SK-N-SH treated with all-trans-retinoic acid at 6 μM for 48 hours (cell line): ENCODE measurements around the gene PTOV1.

ENCODE experiments used
- ATAC-seq: fragments of 200-7000 bp; cut with Tn5 transposase; 3 replicates; pipeline ENCODE4 v1.9.1; 2020; ENCODE audit warnings: mild to moderate bottlenecking, moderate library complexity
- ARNTL ChIP-seq: fragments of 450-650 bp; formaldehyde crosslinking; IDR thresholded peaks from 2 replicates; pipeline ENCODE4 v1.5.0; 2020; ENCODE audit warnings: low read depth, mild to moderate bottlenecking, moderate library complexity, borderline replicate concordance
- BACH2 ChIP-seq: fragments of 250-450 bp; sonication (Bioruptor Pico); IDR thresholded peaks from 2 replicates; pipeline ENCODE4 v1.9.0; 2021; ENCODE audit warnings: mild to moderate bottlenecking, borderline replicate concordance
- CSDC2 ChIP-seq: fragments of 250-450 bp; sonication (Bioruptor Pico); IDR thresholded peaks from 2 replicates; pipeline ENCODE4 v1.5.0; 2020; ENCODE audit warnings: mild to moderate bottlenecking, moderate library complexity
- ESRRG ChIP-seq: fragments of 250-450 bp; sonication (Bioruptor Pico); IDR thresholded peaks from 2 replicates; pipeline ENCODE4 v1.6.1; 2021; ENCODE audit warnings: mild to moderate bottlenecking
- GLIS3 ChIP-seq: fragments of 250-450 bp; sonication (Bioruptor Pico); IDR thresholded peaks from 2 replicates; pipeline ENCODE4 v1.5.0; 2020; ENCODE audit warnings: mild to moderate bottlenecking, moderate library complexity
- ISL1 ChIP-seq: fragments of 250-450 bp; sonication (Bioruptor Pico); IDR thresholded peaks from 2 replicates; pipeline ENCODE4 v2.1.2; 2022; ENCODE audit warnings: mild to moderate bottlenecking, moderate library complexity
- OSR1 ChIP-seq: fragments of 250-450 bp; sonication (Bioruptor Pico); IDR thresholded peaks from 2 replicates; pipeline ENCODE4 v1.8.0; 2022; ENCODE audit warnings: moderate library complexity, mild to moderate bottlenecking, inconsistent platforms
- PPARA ChIP-seq: fragments of 250-450 bp; sonication (Bioruptor Pico); IDR thresholded peaks from 2 replicates; pipeline ENCODE4 v1.5.0; 2020; ENCODE audit warnings: mild to moderate bottlenecking, borderline replicate concordance
- RARB ChIP-seq: fragments of 250-450 bp; sonication (Bioruptor Pico); IDR thresholded peaks from 2 replicates; pipeline ENCODE4 v1.8.0; 2021; ENCODE audit warnings: mild to moderate bottlenecking, moderate library complexity
- SNAI2 ChIP-seq: fragments of 250-450 bp; sonication (Bioruptor Pico); IDR thresholded peaks from 2 replicates; pipeline ENCODE4 v1.5.0; 2020; ENCODE audit warnings: mild to moderate bottlenecking, moderate library complexity
- TCF4 ChIP-seq: fragments of 250-450 bp; sonication (Bioruptor Pico); IDR thresholded peaks from 2 replicates; pipeline ENCODE4 v1.8.0; 2021; ENCODE audit warnings: mild to moderate bottlenecking, moderate library complexity, borderline replicate concordance
- TOX ChIP-seq: fragments of 250-450 bp; sonication (Bioruptor Pico); IDR thresholded peaks from 2 replicates; pipeline ENCODE4 v1.8.0; 2021; ENCODE audit warnings: mild to moderate bottlenecking, moderate library complexity, borderline replicate concordance
- ZFP30 ChIP-seq: fragments of 450-650 bp; formaldehyde crosslinking; IDR thresholded peaks from 2 replicates; pipeline ENCODE4 v1.5.0; 2022; ENCODE audit warnings: mild to moderate bottlenecking, moderate library complexity
- ZNF565 ChIP-seq: fragments of 450-650 bp; formaldehyde crosslinking; conservative IDR thresholded peaks from 2 replicates; pipeline ENCODE4 v1.5.0; 2020; ENCODE audit warnings: low read depth, mild to moderate bottlenecking, moderate library complexity
- ZNF70 ChIP-seq: fragments of 450-650 bp; formaldehyde crosslinking; IDR thresholded peaks from 2 replicates; pipeline ENCODE4 v1.5.0; 2020; ENCODE audit warnings: mild to moderate bottlenecking, moderate library complexity
- ZNF8 ChIP-seq: fragments of 450-650 bp; formaldehyde crosslinking; IDR thresholded peaks from 2 replicates; pipeline ENCODE4 v1.5.0; 2020; ENCODE audit warnings: mild to moderate bottlenecking, moderate library complexity
- TF ChIP-seq, protein P1 (sequence below): fragments of 250-450 bp; sonication (Bioruptor Pico); IDR thresholded peaks from 2 replicates; pipeline ENCODE4 v1.5.0; 2020; ENCODE audit warnings: mild to moderate bottlenecking, moderate library complexity
- TF ChIP-seq, protein P2 (sequence below): fragments of 250-450 bp; sonication (Bioruptor Pico); IDR thresholded peaks from 2 replicates; pipeline ENCODE4 v1.5.1; 2021; ENCODE audit warnings: mild to moderate bottlenecking, moderate library complexity
- TF ChIP-seq, protein P3 (sequence below): fragments of 250-450 bp; sonication (Bioruptor Pico); IDR thresholded peaks from 2 replicates; pipeline ENCODE4 v1.8.0; 2021; ENCODE audit warnings: low read depth, mild to moderate bottlenecking, moderate library complexity, borderline replicate concordance
- TF ChIP-seq, protein P4 (sequence below): fragments of 250-450 bp; sonication (Bioruptor Pico); IDR thresholded peaks from 2 replicates; pipeline ENCODE4 v1.5.1; 2020; ENCODE audit warnings: low read depth, mild to moderate bottlenecking, moderate library complexity
- TF ChIP-seq, protein P5 (sequence below): fragments of 250-450 bp; sonication (Bioruptor Pico); IDR thresholded peaks from 2 replicates; pipeline ENCODE4 v1.8.0; 2020; ENCODE audit warnings: mild to moderate bottlenecking, moderate library complexity, borderline replicate concordance

Gene PTOV1

DNA sequence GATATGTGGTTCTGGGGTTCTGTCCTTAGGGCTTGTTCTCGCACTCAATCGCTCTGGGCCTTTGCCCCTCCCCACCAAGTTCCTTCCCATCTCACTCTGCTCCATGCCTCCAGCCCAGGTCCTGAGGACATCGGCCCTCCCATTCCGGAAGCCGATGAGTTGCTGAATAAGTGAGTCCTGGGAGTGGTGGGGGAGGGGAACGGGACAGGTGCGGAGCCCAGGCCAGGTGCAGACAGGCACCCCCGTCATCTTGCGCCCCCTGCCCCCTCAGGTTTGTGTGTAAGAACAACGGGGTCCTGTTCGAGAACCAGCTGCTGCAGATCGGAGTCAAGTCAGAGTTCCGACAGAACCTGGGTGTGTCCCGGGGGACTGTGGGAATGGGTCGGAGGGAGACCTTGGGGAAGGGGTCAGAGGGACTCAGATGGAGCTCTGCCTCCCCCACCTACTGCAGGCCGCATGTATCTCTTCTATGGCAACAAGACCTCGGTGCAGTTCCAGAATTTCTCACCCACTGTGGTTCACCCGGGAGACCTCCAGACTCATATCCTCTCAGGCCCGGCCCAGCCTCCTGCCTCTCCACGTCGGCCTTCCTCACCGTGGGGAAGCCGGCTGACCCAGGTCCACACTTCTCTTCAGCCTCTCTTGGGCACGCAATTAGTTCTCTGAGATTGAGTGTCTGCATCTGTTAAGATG, 48.0 kb upstream of the PTOV1 start:
- no peak for ATAC-seq
- TF ChIP-seq, protein P1, sequence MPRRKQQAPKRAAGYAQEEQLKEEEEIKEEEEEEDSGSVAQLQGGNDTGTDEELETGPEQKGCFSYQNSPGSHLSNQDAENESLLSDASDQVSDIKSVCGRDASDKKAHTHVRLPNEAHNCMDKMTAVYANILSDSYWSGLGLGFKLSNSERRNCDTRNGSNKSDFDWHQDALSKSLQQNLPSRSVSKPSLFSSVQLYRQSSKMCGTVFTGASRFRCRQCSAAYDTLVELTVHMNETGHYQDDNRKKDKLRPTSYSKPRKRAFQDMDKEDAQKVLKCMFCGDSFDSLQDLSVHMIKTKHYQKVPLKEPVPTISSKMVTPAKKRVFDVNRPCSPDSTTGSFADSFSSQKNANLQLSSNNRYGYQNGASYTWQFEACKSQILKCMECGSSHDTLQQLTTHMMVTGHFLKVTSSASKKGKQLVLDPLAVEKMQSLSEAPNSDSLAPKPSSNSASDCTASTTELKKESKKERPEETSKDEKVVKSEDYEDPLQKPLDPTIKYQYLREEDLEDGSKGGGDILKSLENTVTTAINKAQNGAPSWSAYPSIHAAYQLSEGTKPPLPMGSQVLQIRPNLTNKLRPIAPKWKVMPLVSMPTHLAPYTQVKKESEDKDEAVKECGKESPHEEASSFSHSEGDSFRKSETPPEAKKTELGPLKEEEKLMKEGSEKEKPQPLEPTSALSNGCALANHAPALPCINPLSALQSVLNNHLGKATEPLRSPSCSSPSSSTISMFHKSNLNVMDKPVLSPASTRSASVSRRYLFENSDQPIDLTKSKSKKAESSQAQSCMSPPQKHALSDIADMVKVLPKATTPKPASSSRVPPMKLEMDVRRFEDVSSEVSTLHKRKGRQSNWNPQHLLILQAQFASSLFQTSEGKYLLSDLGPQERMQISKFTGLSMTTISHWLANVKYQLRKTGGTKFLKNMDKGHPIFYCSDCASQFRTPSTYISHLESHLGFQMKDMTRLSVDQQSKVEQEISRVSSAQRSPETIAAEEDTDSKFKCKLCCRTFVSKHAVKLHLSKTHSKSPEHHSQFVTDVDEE (CRISPR knock-in tag): no peak
- TF ChIP-seq ISL1 (CRISPR knock-in tag) (no peak), BACH2 (CRISPR knock-in tag) (no peak), SNAI2 (CRISPR knock-in tag) (no peak), ZNF8 (CRISPR knock-in tag) (no peak), ZNF565 (CRISPR knock-in tag) (no peak)
- TF ChIP-seq, all 23 proteins: peak for 0

DNA sequence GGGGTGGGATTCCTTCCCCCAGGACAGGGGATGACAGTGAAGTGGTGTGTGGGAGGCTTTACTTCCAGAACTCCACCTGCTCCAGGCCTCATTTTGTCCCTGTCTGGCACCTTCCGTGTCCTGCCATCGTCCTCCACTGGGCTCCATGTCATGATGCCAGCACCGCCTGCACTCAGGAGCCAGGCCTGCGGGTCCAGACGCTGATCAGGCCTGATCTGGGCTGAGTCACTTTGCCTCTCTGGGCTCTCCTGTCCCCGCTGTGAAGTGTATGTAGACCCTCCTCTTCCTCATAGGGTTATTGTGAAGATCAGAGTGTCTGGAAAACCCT, 47.5 kb upstream of the PTOV1 start:
- ATAC-seq: no peak
- TF ChIP-seq SNAI2 (CRISPR knock-in tag) (no peak), TCF4 (CRISPR knock-in tag) (no peak), ISL1 (CRISPR knock-in tag) (no peak), TOX (CRISPR knock-in tag) (no peak), ZNF70 (no peak), OSR1 (CRISPR knock-in tag) (no peak), ESRRG (CRISPR knock-in tag) (no peak), BACH2 (CRISPR knock-in tag) (no peak), ZNF565 (CRISPR knock-in tag) (no peak), PPARA (CRISPR knock-in tag) (no peak), ZFP30 (CRISPR knock-in tag) (no peak), RARB (no peak), CSDC2 (no peak)
- TF ChIP-seq, protein P2, sequence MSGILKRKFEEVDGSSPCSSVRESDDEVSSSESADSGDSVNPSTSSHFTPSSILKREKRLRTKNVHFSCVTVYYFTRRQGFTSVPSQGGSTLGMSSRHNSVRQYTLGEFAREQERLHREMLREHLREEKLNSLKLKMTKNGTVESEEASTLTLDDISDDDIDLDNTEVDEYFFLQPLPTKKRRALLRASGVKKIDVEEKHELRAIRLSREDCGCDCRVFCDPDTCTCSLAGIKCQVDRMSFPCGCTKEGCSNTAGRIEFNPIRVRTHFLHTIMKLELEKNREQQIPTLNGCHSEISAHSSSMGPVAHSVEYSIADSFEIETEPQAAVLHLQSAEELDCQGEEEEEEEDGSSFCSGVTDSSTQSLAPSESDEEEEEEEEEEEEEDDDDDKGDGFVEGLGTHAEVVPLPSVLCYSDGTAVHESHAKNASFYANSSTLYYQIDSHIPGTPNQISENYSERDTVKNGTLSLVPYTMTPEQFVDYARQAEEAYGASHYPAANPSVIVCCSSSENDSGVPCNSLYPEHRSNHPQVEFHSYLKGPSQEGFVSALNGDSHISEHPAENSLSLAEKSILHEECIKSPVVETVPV: no peak
- TF ChIP-seq, protein P3, sequence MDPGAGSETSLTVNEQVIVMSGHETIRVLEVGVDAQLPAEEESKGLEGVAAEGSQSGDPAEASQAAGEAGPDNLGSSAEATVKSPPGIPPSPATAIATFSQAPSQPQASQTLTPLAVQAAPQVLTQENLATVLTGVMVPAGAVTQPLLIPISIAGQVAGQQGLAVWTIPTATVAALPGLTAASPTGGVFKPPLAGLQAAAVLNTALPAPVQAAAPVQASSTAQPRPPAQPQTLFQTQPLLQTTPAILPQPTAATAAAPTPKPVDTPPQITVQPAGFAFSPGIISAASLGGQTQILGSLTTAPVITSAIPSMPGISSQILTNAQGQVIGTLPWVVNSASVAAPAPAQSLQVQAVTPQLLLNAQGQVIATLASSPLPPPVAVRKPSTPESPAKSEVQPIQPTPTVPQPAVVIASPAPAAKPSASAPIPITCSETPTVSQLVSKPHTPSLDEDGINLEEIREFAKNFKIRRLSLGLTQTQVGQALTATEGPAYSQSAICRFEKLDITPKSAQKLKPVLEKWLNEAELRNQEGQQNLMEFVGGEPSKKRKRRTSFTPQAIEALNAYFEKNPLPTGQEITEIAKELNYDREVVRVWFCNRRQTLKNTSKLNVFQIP: no peak
- TF ChIP-seq, protein P4, sequence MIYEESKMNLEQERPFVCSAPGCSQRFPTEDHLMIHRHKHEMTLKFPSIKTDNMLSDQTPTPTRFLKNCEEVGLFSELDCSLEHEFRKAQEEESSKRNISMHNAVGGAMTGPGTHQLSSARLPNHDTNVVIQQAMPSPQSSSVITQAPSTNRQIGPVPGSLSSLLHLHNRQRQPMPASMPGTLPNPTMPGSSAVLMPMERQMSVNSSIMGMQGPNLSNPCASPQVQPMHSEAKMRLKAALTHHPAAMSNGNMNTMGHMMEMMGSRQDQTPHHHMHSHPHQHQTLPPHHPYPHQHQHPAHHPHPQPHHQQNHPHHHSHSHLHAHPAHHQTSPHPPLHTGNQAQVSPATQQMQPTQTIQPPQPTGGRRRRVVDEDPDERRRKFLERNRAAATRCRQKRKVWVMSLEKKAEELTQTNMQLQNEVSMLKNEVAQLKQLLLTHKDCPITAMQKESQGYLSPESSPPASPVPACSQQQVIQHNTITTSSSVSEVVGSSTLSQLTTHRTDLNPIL: no peak
- TF ChIP-seq, protein P5, sequence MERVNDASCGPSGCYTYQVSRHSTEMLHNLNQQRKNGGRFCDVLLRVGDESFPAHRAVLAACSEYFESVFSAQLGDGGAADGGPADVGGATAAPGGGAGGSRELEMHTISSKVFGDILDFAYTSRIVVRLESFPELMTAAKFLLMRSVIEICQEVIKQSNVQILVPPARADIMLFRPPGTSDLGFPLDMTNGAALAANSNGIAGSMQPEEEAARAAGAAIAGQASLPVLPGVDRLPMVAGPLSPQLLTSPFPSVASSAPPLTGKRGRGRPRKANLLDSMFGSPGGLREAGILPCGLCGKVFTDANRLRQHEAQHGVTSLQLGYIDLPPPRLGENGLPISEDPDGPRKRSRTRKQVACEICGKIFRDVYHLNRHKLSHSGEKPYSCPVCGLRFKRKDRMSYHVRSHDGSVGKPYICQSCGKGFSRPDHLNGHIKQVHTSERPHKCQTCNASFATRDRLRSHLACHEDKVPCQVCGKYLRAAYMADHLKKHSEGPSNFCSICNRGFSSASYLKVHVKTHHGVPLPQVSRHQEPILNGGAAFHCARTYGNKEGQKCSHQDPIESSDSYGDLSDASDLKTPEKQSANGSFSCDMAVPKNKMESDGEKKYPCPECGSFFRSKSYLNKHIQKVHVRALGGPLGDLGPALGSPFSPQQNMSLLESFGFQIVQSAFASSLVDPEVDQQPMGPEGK (CRISPR knock-in tag): no peak

DNA sequence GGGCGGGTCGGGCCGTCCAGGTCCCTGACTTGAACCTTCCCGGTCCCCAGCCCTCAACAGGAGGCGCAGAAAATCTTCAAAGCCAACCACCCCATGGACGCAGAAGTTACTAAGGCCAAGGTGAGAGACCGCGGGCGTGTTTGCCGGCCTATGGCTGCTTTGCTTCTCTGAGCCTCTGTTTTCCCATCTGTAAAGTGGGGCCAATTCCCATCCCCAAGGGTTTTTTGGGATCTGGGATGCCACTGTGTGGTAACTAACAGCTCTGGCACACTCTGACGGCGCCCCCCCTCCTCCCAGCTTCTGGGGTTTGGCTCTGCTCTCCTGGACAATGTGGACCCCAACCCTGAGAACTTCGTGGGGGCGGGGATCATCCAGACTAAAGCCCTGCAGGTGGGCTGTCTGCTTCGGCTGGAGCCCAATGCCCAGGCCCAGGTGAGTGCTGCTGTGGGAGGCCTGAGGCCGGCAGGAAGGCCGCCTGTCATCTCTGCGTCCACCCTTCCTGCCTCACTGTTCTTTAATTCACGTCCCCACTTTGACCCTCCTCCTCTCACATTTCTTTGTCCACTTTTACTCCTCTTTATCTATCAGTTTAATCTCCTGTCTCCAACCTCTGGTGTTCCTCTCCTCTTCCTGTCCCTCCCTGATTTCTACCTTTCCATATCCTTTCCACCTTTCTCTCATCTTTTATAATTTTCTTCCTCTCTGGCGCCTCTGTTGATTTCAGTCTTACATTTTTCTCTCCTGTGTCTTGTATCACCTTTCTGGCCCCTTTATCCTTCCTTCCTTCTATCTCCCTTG, 44.9 kb upstream of the PTOV1 start:
- ATAC-seq: no peak
- TF ChIP-seq, protein P1 (CRISPR knock-in tag): no peak
- TF ChIP-seq PPARA (CRISPR knock-in tag): no peak
- no peak for TF ChIP-seq ISL1 (CRISPR knock-in tag)
- TF ChIP-seq ZNF70: no peak
- TF ChIP-seq TOX (CRISPR knock-in tag): no peak
- TF ChIP-seq SNAI2 (CRISPR knock-in tag): no peak
- TF ChIP-seq ESRRG (CRISPR knock-in tag): no peak
- no peak for TF ChIP-seq ARNTL
- TF ChIP-seq ZNF565 (CRISPR knock-in tag): no peak
- TF ChIP-seq CSDC2: no peak
- TF ChIP-seq, protein P3: no peak
- TF ChIP-seq BACH2 (CRISPR knock-in tag): no peak
- TF ChIP-seq GLIS3 (CRISPR knock-in tag): no peak
